A549 (cell line): ENCODE data around the gene RAP1GDS1. TPM values are rescaled to one million over a fixed set of nuclear protein-coding genes. Genes with fewer than 3 reads are reported as not detected.

Source experiments
- ATAC-seq, 2 experiments: fragments of 200-7000 bp in 1 of 2; fragments of >200 bp in 1 of 2; cut with Nextera tagmentation in 1 of 2; cut with Tn5 transposase in 1 of 2; 3 replicates each; pipeline versions ENCODE4 v1.8.0 to v1.9.1; 2018 to 2020; ENCODE audit warnings: mild to moderate bottlenecking in 1 of 2, moderate library complexity in 1 of 2
- CTCF ChIA-PET: fragments of 300-600 bp; sonication (Branson Sonifier 250); formaldehyde crosslinking; extraction: SDS; loops from one replicate; lab custom pipeline; 2021; ENCODE audit warnings: antibody characterized with exemption, inconsistent platforms; lab: Yijun Ruan, JAX
- POLR2A ChIA-PET: fragments of 350-600 bp; formaldehyde crosslinking; extraction: SDS; loops from one replicate; lab custom pipeline; 2021; ENCODE audit warnings: antibody characterized with exemption, inconsistent platforms; lab: Yijun Ruan, JAX
- DNase-seq, 2 experiments: peaks; one replicate each; pipeline versions ENCODE4 v3.0.0 to v3.0.0-alpha.2; 2011 to 2016; ENCODE audit warnings: low read depth in 1 of 2, low spot score in 1 of 2
- FAIRE-seq: peaks from 2 replicates; lab custom pipeline; 2011; peaks lifted over from hg19 to GRCh38; lab: Jason Lieb, UNC
- H3K27ac ChIP-seq, 2 experiments: fragments of >200 bp; sonication (Bioruptor Twin); formaldehyde crosslinking; 3 replicates each; pipeline ENCODE4 v1.5.1; 2016 to 2017
- H3K4me1 ChIP-seq: fragments of >200 bp; sonication (Bioruptor Twin); formaldehyde crosslinking; 3 replicates; pipeline ENCODE4 v1.6.1; 2016
- H3K4me2 ChIP-seq: fragments of >200 bp; sonication (Bioruptor Twin); formaldehyde crosslinking; 3 replicates; pipeline ENCODE4 v1.6.1; 2016
- H3K4me3 ChIP-seq: fragments of >200 bp; sonication (Bioruptor Twin); formaldehyde crosslinking; 3 replicates; pipeline ENCODE4 v1.5.1; 2016
- H3K9me3 ChIP-seq: fragments of >200 bp; sonication (Bioruptor Twin); formaldehyde crosslinking; 3 replicates; pipeline ENCODE4 v1.6.1; 2016
- ATOH8 ChIP-seq: fragments of 250-450 bp; sonication (Bioruptor Pico); IDR thresholded peaks from 2 replicates; pipeline ENCODE4 v1.5.0; 2020; ENCODE audit warnings: low read depth, mild to moderate bottlenecking, moderate library complexity
- BCL3 ChIP-seq: fragments of >200 bp; sonication (Bioruptor Twin); formaldehyde crosslinking; IDR thresholded peaks from 3 replicates; pipeline ENCODE4 v1.6.1; 2016
- CBX2 ChIP-seq: fragments of 200-600 bp; sonication (generic); IDR thresholded peaks from 2 replicates; pipeline ENCODE4 v1.6.1; 2016; ENCODE audit warnings: low read depth, mild to moderate bottlenecking, borderline replicate concordance
- CHD4 ChIP-seq: fragments of 200-600 bp; sonication (generic); IDR thresholded peaks from 2 replicates; pipeline ENCODE4 v1.6.1; 2016; ENCODE audit warnings: antibody characterized with exemption, mild to moderate bottlenecking, borderline replicate concordance
- E2F6 ChIP-seq: IDR thresholded peaks from 2 replicates; pipeline ENCODE4 v1.6.1; 2012; ENCODE audit warnings: low read depth, borderline replicate concordance
- EHF ChIP-seq: fragments of 250-450 bp; sonication (Bioruptor Pico); IDR thresholded peaks from 2 replicates; pipeline ENCODE4 v1.5.0; 2020; ENCODE audit warnings: mild to moderate bottlenecking
- ELK1 ChIP-seq: fragments of 150-350 bp; IDR thresholded peaks from 2 replicates; pipeline ENCODE4 v1.6.1; 2014; ENCODE audit warnings: low read depth, mild to moderate bottlenecking, low read length
- EP300 ChIP-seq, 2 experiments: fragments of >200 bp; sonication (Bioruptor Twin); formaldehyde crosslinking; IDR thresholded peaks; 2 replicates in 1 of 2; 3 replicates in 1 of 2; pipeline ENCODE4 v1.6.1; 2016 to 2017
- FOSL2 ChIP-seq, 2 experiments: fragments of 450-650 bp in 1 of 2; fragments of >200 bp in 1 of 2; sonication (Bioruptor Twin) in 1 of 2; formaldehyde crosslinking; IDR thresholded peaks; 2 replicates each; pipeline versions ENCODE4 v1.5.0 to v1.6.1; 2016 to 2020; ENCODE audit warnings: mild to moderate bottlenecking in 1 of 2, moderate library complexity in 1 of 2
- HDAC2 ChIP-seq: fragments of 200-600 bp; sonication (generic); IDR thresholded peaks from 2 replicates; pipeline ENCODE4 v1.6.1; 2016
- HMGXB4 ChIP-seq: fragments of 250-450 bp; sonication (Bioruptor Pico); IDR thresholded peaks from 2 replicates; pipeline ENCODE4 v1.5.0; 2021; ENCODE audit warnings: mild to moderate bottlenecking, moderate library complexity, borderline replicate concordance
- KDM1A ChIP-seq: fragments of 200-600 bp; sonication (generic); IDR thresholded peaks from 2 replicates; pipeline ENCODE4 v1.6.1; 2016; ENCODE audit warnings: low read depth, mild to moderate bottlenecking
- KDM5A ChIP-seq: fragments of 200-600 bp; sonication (generic); IDR thresholded peaks from 2 replicates; pipeline ENCODE4 v1.6.1; 2016; ENCODE audit warnings: antibody characterized with exemption, mild to moderate bottlenecking
- MAFK ChIP-seq: fragments of 450-650 bp; IDR thresholded peaks from 2 replicates; pipeline ENCODE4 v1.6.1; 2014; ENCODE audit not compliant: partially characterized antibody
- MAX ChIP-seq: IDR thresholded peaks from 2 replicates; pipeline ENCODE4 v1.6.1; 2012
- NFE2L2 ChIP-seq: fragments of 150-350 bp; conservative IDR thresholded peaks from 2 replicates; pipeline ENCODE4 v1.6.1; 2014; ENCODE audit warnings: low read length
- RARB ChIP-seq: fragments of 250-450 bp; sonication (Bioruptor Pico); IDR thresholded peaks from 2 replicates; pipeline ENCODE4 v1.8.0; 2021; ENCODE audit warnings: mild to moderate bottlenecking, moderate library complexity
- RCOR1 ChIP-seq: fragments of 150-350 bp; IDR thresholded peaks from 2 replicates; pipeline ENCODE4 v1.6.1; 2014; ENCODE audit warnings: antibody characterized with exemption, low read length, low read depth
- TP53 ChIP-seq: fragments of 250-450 bp; sonication (Bioruptor Pico); IDR thresholded peaks from 2 replicates; pipeline ENCODE4 v1.5.0; 2021; ENCODE audit warnings: mild to moderate bottlenecking, moderate library complexity
- ZC3H11A ChIP-seq: fragments of 450-650 bp; IDR thresholded peaks from 2 replicates; pipeline ENCODE4 v1.6.1; 2014; ENCODE audit warnings: antibody characterized with exemption, mild to moderate bottlenecking
- ZFP36 ChIP-seq: fragments of 450-650 bp; IDR thresholded peaks from 2 replicates; pipeline ENCODE4 v1.6.1; 2014; ENCODE audit warnings: borderline replicate concordance; ENCODE audit not compliant: partially characterized antibody
- WGBS: methylation state at CpG from one replicate; pipeline ENCODE4 v1.1.6; 2017; ENCODE audit errors: missing lambda C conversion rate; 5-methylcytosine and 5-hydroxymethylcytosine counted together
- polyA plus RNA-seq, 4 experiments: library from polyadenylated mRNA; depleted of rRNA in 3 of 4; stranded (reverse); fragments of >200 nt; fragmentation: RNase III in 1 of 4; extraction: RNeasy Plus Mini Kit Qiagen cat#74134 plus additional on column Dnase treatment in 1 of 4; gene quantifications; 2 replicates in 3 of 4; 3 replicates in 1 of 4; pipeline ENCODE4 v1.2.3, GENCODE V29; 2011 to 2017

RAP1GDS1 gene
- polyA plus RNA-seq, 2 of the 4 experiments (the other 2 are of a cell fraction): 29.3 to 31.6 TPM

- POLR2A ChIA-PET: interaction anchor here (1.9 kb wide), 1 partner anchor 12 kb away, joined by 7 read pairs; the partner anchor contains the start of gene RAP1GDS1
- FAIRE-seq: no peak
- Histone ChIP-seq H3K4me2 (no peak overlapping the region), H3K4me3 (no peak overlapping the region), H3K27ac (no peak overlapping the region), H3K9me3 (no peaks in the 10 kb centered on the region), H3K4me1 (no peaks in the 10 kb centered on the region)
- no peak for DNase-seq
- CTCF ChIA-PET: interaction anchor here (1.0 kb wide), 1 partner anchor 12 kb away, joined by 3 read pairs; no protein-coding TSS in a partner anchor
- no peak for TF ChIP-seq ATOH8 (CRISPR knock-in tag)
- TF ChIP-seq FOSL2 (IDR thresholded peaks at IDR 0.05): no peak
- no peak for TF ChIP-seq FOSL2 (CRISPR knock-in tag; IDR thresholded peaks at IDR 0.05)
- TF ChIP-seq EP300 (IDR thresholded peaks at IDR 0.05): no peak
- TF ChIP-seq ZC3H11A: no peak
- no peak for TF ChIP-seq RCOR1
- TF ChIP-seq BCL3: no peak
- no peak for ATAC-seq
These were observed 12.2 kb upstream of the RAP1GDS1 start for GRCh38 chr4:98248934-98249333.

- 82% methylated on average over 1 of the region's 1 CpG for WGBS
- Histone ChIP-seq H3K4me3 (no peak overlapping the region), H3K4me1 (no peaks in the 10 kb centered on the region), H3K27ac (no peak overlapping the region), H3K9me3 (no peaks in the 10 kb centered on the region), H3K4me2 (no peak overlapping the region)
- TF ChIP-seq ZFP36 (no peak), MAX (no peak), HMGXB4 (CRISPR knock-in tag) (no peak), EHF (CRISPR knock-in tag) (no peak), ELK1 (no peak), MAFK (peak; percentile 28), CHD4 (no peak), KDM1A (no peak)
- no peak for FAIRE-seq
- no peak for ATAC-seq
- ChIA-PET CTCF (no interaction called here), POLR2A (no interaction called here)
- no peak for DNase-seq
These were observed 11.4 kb upstream of the RAP1GDS1 start for GRCh38 chr4:98249831-98250230.

GRCh38 chr4:98253499-98253898, 7.7 kb upstream of the RAP1GDS1 start:
- no peak overlapping the region for H3K4me3 ChIP-seq
- no peak overlapping the region for H3K27ac ChIP-seq
- no peaks in the 10 kb centered on the region for H3K9me3 ChIP-seq
- ChIA-PET POLR2A (no interaction called here), CTCF (no interaction called here)
- no peak for DNase-seq
- no peak for FAIRE-seq
- ATAC-seq: no peak
- WGBS: 54% methylated on average over 1 of the region's 1 CpG
- TF ChIP-seq HDAC2 (no peak), ZFP36 (no peak), RCOR1 (no peak), KDM5A (no peak), ATOH8 (CRISPR knock-in tag) (no peak), E2F6 (no peak), RARB (CRISPR knock-in tag) (no peak), ZC3H11A (no peak), CBX2 (no peak), NFE2L2 (no peak), HMGXB4 (CRISPR knock-in tag) (no peak), TP53 (no peak)
- no peaks in the 10 kb centered on the region for H3K4me1 ChIP-seq
- H3K4me2 ChIP-seq: no peak overlapping the region
